CD14-positive monocyte (primary cell): ENCODE measurements around the gene PDE4D. TPM values are rescaled to one million over a fixed set of nuclear protein-coding genes. Genes with fewer than 3 reads are reported as not detected.

Experiments used
- DNase-seq, 3 donors: peaks; one replicate each; pipeline ENCODE4 v3.0.0-alpha.2; 2011 to 2022
- H2AFZ ChIP-seq: 2 replicates; pipeline ENCODE4 v1.6.0; 2012; ENCODE audit warnings: mild to moderate bottlenecking, low read depth, low read length, inconsistent platforms; ENCODE audit not compliant: insufficient read depth, poor library complexity, severe bottlenecking
- H3K27ac ChIP-seq, 2 donors: 1 replicate in 1 of 2; 2 replicates in 1 of 2; pipeline ENCODE4 v1.5.1; 2012 to 2013; ENCODE audit warnings: low read length in 2 of 2, control low read depth in 1 of 2, inconsistent platforms in 1 of 2, low read depth in 1 of 2, mild to moderate bottlenecking in 1 of 2
- H3K27me3 ChIP-seq, 2 donors: one replicate each; pipeline versions ENCODE4 v1.6.0 to v1.6.1; 2011 to 2013; ENCODE audit warnings: low read length in 2 of 2; ENCODE audit not compliant: control insufficient read depth in 2 of 2, insufficient read depth in 2 of 2
- H3K36me3 ChIP-seq, 2 donors: replicated peaks in 1 of 2; 1 replicate in 1 of 2; 2 replicates in 1 of 2; pipeline versions ENCODE4 v1.5.1 to v1.6.1; 2012 to 2013; ENCODE audit warnings: low read length in 2 of 2, control low read depth in 1 of 2, inconsistent platforms in 1 of 2, mild to moderate bottlenecking in 1 of 2; ENCODE audit not compliant: insufficient read depth in 2 of 2, control insufficient read depth in 1 of 2
- H3K4me1 ChIP-seq, 2 donors: 1 replicate in 1 of 2; 2 replicates in 1 of 2; pipeline versions ENCODE4 v1.5.1 to v1.6.1; 2012 to 2013; ENCODE audit warnings: low read length in 2 of 2, control low read depth in 1 of 2, inconsistent platforms in 1 of 2, mild to moderate bottlenecking in 1 of 2, moderate library complexity in 1 of 2; ENCODE audit not compliant: insufficient read depth in 2 of 2, control insufficient read depth in 1 of 2
- H3K4me2 ChIP-seq: replicated peaks from 2 replicates; pipeline ENCODE3; 2012; ENCODE audit warnings: low read length, moderate library complexity, mild to moderate bottlenecking; ENCODE audit not compliant: poor library complexity, severe bottlenecking; ENCODE audit errors: extremely low read depth
- H3K4me3 ChIP-seq, 3 experiments: fragments of 200-600 bp in 1 of 3; sonication (generic) in 1 of 3; replicated peaks in 1 of 3; 1 replicate in 2 of 3; 2 replicates in 1 of 3; pipeline ENCODE4 v1.5.1; 2011 to 2013; ENCODE audit warnings: low read length in 3 of 3, mild to moderate bottlenecking in 3 of 3, control low read depth in 2 of 3, low read depth in 2 of 3, inconsistent platforms in 1 of 3, moderate library complexity in 1 of 3
- H3K79me2 ChIP-seq: 2 replicates; pipeline ENCODE4 v1.6.0; 2012; ENCODE audit warnings: mild to moderate bottlenecking, control low read depth, inconsistent platforms, low read length, moderate library complexity; ENCODE audit not compliant: insufficient read depth
- H3K9ac ChIP-seq: 2 replicates; pipeline ENCODE4 v1.6.0; 2017; ENCODE audit warnings: low read length, mild to moderate bottlenecking; ENCODE audit not compliant: insufficient read depth, poor library complexity, severe bottlenecking
- H3K9me3 ChIP-seq, 2 donors: replicated peaks in 1 of 2; 1 replicate in 1 of 2; 2 replicates in 1 of 2; pipeline versions ENCODE4 v1.5.1 to v1.6.1; 2012 to 2013; ENCODE audit warnings: low read length in 2 of 2, control low read depth in 1 of 2; ENCODE audit not compliant: control insufficient read depth in 1 of 2, insufficient read depth in 1 of 2
- H4K20me1 ChIP-seq: 2 replicates; pipeline ENCODE4 v1.6.0; 2012; ENCODE audit warnings: mild to moderate bottlenecking, low read length, control low read depth, moderate library complexity; ENCODE audit not compliant: insufficient read depth
- H3K27ac Mint-ChIP-seq, 7 donors: one replicate each; pipeline ENCODE4 v1.8.0; 2020; ENCODE audit warnings: mild to moderate bottlenecking in 7 of 7, mixed read lengths in 7 of 7, moderate library complexity in 6 of 7, inconsistent platforms in 2 of 7
- H3K27me3 Mint-ChIP-seq, 3 donors: one replicate each; pipeline ENCODE4 v1.8.0; 2021 to 2022; ENCODE audit warnings: low read depth in 3 of 3, mild to moderate bottlenecking in 3 of 3, mixed read lengths in 3 of 3, moderate library complexity in 3 of 3, inconsistent platforms in 1 of 3
- H3K36me3 Mint-ChIP-seq, 2 donors: one replicate each; pipeline ENCODE4 v1.8.0; 2020; ENCODE audit warnings: mixed read lengths in 2 of 2, inconsistent platforms in 1 of 2, mild to moderate bottlenecking in 1 of 2
- H3K4me1 Mint-ChIP-seq: one replicate; pipeline ENCODE4 v1.8.0; 2020; ENCODE audit warnings: mild to moderate bottlenecking, mixed read lengths
- H3K4me3 Mint-ChIP-seq, 2 donors: one replicate each; pipeline ENCODE4 v1.8.0; 2020; ENCODE audit warnings: mild to moderate bottlenecking in 2 of 2, mixed read lengths in 2 of 2, moderate library complexity in 1 of 2
- H3K9me3 Mint-ChIP-seq, 7 donors: one replicate each; pipeline ENCODE4 v1.8.0; 2020 to 2022; ENCODE audit warnings: mixed read lengths in 7 of 7, mild to moderate bottlenecking in 6 of 7, moderate library complexity in 6 of 7, inconsistent platforms in 2 of 7
- CTCF ChIP-seq: fragments of 200-600 bp; IDR thresholded peaks from one replicate; pipeline ENCODE4 v1.8.0; 2022; ENCODE audit warnings: antibody characterized with exemption, mild to moderate bottlenecking
- WGBS: methylation state at CpG from one replicate; pipeline ENCODE4 v1.1.5; 2013; ENCODE audit warnings: missing lambda C conversion rate; ENCODE audit not compliant: insufficient coverage; 5-methylcytosine and 5-hydroxymethylcytosine counted together
- intact Hi-C, 2 donors: fragments of 100-400 bp; cut with micrococcal nuclease; formaldehyde crosslinking; loops; one replicate each; pipeline versions ENCODE4 v1.15.0 to v1.15.1; 2023
- polyA plus RNA-seq, 3 donors: library from polyadenylated mRNA; depleted of rRNA in 1 of 3; unstranded in 2 of 3; stranded (reverse) in 1 of 3; fragments of 300-500 nt in 2 of 3; fragments of >200 nt in 1 of 3; fragmentation: Illumina TruSeq in 2 of 3; gene quantifications; 1 replicate in 2 of 3; 2 replicates in 1 of 3; pipeline ENCODE4 v1.2.3, GENCODE V29; 2012 to 2021

Gene PDE4D
- polyA plus RNA-seq, 3 donors: 1.9 to 3.4 (median 2.8) TPM

- Mint-ChIP-seq H3K4me3 (no peak overlapping the region), H3K36me3 (peaks cover 0 to 2% of the 10 kb centered on the region in 2 donors), H3K4me1 (no peaks in the 10 kb centered on the region), H3K27me3 (no peaks in the 10 kb centered on the region), H3K9me3 (no peaks in the 10 kb centered on the region), H3K27ac (no peak overlapping the region)
- intact Hi-C loops: no loop called here
- no peak overlapping the region for H3K4me3 ChIP-seq
- H3K27me3 ChIP-seq: no peaks in the 10 kb centered on the region
- WGBS: 100% methylated on average over 1 of the region's 2 CpGs
- no peak overlapping the region for H3K27ac ChIP-seq
- H3K36me3 ChIP-seq: no peaks in the 10 kb centered on the region
- H3K4me2 ChIP-seq: no peak overlapping the region
- H2AFZ ChIP-seq: no peak overlapping the region
- H3K79me2 ChIP-seq: no peaks in the 10 kb centered on the region
- no peaks in the 10 kb centered on the region for H3K4me1 ChIP-seq
- H3K9ac ChIP-seq: no peak overlapping the region
- no peaks in the 10 kb centered on the region for H4K20me1 ChIP-seq
- TF ChIP-seq CTCF: no peak
- DNase-seq: no peak
- H3K9me3 ChIP-seq: no peaks in the 10 kb centered on the region
These were observed 751.4 kb downstream of the PDE4D start for GRCh38 chr5:59142138-59142537.

GRCh38 chr5:59140133-59140532 is 753.4 kb downstream of the PDE4D start:
- Histone ChIP-seq H3K9ac (no peak overlapping the region), H3K27me3 (no peaks in the 10 kb centered on the region), H3K4me3 (no peak overlapping the region), H3K36me3 (no peaks in the 10 kb centered on the region), H3K9me3 (no peaks in the 10 kb centered on the region), H3K4me1 (no peaks in the 10 kb centered on the region), H3K4me2 (no peak overlapping the region), H3K79me2 (no peaks in the 10 kb centered on the region), H4K20me1 (no peaks in the 10 kb centered on the region), H3K27ac (no peak overlapping the region), H2AFZ (no peak overlapping the region)
- intact Hi-C loops: no loop called here
- Mint-ChIP-seq H3K27ac (no peak overlapping the region), H3K4me3 (no peak overlapping the region), H3K27me3 (no peaks in the 10 kb centered on the region), H3K36me3 (peaks cover 0 to 2% of the 10 kb centered on the region in 2 donors), H3K9me3 (no peaks in the 10 kb centered on the region), H3K4me1 (no peaks in the 10 kb centered on the region)
- WGBS: no CpG with 5 or more reads among the region's 2 CpGs
- no peak for DNase-seq
- TF ChIP-seq CTCF: no peak
